Measurements from ENCODE around the gene PPP2R2B.
A peak's percentile ranks its signal among the peaks of the same experiment; 100 is the strongest.
"Not testable (repeated sequence)": the region's sequence is repeated elsewhere in the genome, so short reads cannot be mapped to it uniquely, and the experiment has no call there.

The PPP2R2B gene

DNA sequence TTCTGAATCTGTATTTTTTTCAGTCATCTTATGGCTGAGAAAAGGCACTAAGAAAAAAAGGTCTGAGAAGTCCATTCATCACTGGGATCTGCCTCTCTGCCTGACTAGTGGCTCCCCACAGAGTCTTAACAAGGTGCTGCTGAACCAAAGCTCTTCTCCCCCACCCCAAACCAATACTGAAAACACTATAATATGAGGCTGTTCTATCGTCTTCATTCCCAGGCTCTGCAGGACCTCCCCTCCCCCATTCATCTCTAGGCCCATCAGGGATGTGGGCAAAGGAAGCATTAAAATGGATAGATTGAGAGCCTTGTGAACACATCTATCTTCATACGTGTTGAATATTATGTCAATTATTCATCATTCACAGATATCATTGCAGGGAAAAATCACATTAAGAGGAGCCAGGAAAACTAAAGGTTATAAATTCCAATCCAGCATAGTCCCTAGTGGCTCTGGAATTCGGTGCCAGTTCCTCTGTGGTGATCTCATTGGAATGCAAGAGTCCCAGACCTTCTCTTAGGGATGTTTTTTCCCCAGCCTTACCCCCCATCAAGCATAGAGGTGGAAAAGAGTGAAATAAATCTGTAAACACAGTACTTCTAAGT lies 318.2 kb downstream of the PPP2R2B start:
- Histone ChIP-seq H3K27me3 (ENCODE audit: control insufficient read depth in 5 of 5, insufficient read depth in 4 of 5, low read length in 5 of 5) (no peaks in the 10 kb centered on the region), H3K9me3 (ENCODE audit: control insufficient read depth in 5 of 5, low read length in 5 of 5) (no peaks in the 10 kb centered on the region), H3K36me3 (ENCODE audit: control insufficient read depth in 5 of 5, insufficient read depth in 5 of 5, low read length in 5 of 5) (no peaks in the 10 kb centered on the region), H3K4me1 (ENCODE audit: control insufficient read depth in 5 of 5, insufficient read depth in 5 of 5, low read length in 5 of 5) (peaks cover 0 to 11% (median 8%) of the 10 kb centered on the region in 5 donors), H3K9ac (ENCODE audit: low read length in 5 of 5) (no peak overlapping the region), H3K27ac (ENCODE audit: low read depth, low read length) (no peak overlapping the region), H3K4me3 (ENCODE audit: low read depth in 1 of 5, low read length in 5 of 5) (no peak overlapping the region)

DNA sequence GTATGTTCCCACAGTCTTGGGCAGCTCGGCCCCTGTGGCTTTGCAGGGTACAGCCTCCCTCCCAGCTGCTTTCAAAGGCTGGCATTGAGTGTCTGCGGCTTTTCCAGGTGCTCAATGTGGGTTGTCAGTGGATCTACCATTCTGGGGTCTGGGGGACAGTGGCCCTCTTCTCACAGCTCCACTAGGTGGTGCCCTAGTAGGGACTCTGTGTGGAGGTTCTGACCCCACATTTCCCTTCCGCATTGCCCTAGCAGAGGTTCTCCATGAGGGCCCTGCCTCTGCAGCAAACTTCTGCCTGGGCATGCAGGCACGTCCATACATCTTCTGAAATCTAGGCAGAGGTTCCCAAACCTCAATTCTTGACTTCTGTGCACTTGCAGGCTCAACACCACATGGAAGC lies 321.7 kb downstream of the PPP2R2B start:
- H3K9ac ChIP-seq (ENCODE audit: low read length in 5 of 5); H3K9me3 ChIP-seq (ENCODE audit: control insufficient read depth in 5 of 5, low read length in 5 of 5); H3K27ac ChIP-seq (ENCODE audit: low read depth, low read length); H3K36me3 ChIP-seq (ENCODE audit: control insufficient read depth in 5 of 5, insufficient read depth in 5 of 5, low read length in 5 of 5); H3K4me3 ChIP-seq (ENCODE audit: low read depth in 1 of 5, low read length in 5 of 5); H3K27me3 ChIP-seq (ENCODE audit: control insufficient read depth in 5 of 5, insufficient read depth in 4 of 5, low read length in 5 of 5): not testable (repeated sequence)
- peaks cover 0 to 11% (median 8%) of the 10 kb centered on the region in 5 donors for H3K4me1 ChIP-seq (ENCODE audit: control insufficient read depth in 5 of 5, insufficient read depth in 5 of 5, low read length in 5 of 5)

DNA sequence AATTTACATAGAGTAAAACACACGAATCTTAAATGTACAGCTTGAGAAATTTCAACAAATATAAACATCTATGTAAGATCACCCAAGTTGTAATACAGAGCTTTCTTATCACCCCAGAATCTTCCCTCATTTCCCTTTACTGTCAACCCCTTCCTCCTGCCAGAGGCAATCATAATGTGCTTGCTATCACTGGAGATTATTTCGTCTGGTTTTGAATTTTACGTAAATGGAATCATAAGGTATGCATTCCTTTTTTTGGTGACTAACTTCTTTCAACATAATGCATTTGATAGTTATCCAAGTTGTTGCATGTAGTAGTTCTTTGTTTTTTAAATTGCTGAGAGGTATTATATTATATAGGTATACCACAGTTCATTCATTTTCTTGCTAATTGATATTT lies 325.1 kb downstream of the PPP2R2B start:
- H3K4me3 ChIP-seq (ENCODE audit: low read depth in 1 of 5, low read length in 5 of 5) = no peak overlapping the region

DNA sequence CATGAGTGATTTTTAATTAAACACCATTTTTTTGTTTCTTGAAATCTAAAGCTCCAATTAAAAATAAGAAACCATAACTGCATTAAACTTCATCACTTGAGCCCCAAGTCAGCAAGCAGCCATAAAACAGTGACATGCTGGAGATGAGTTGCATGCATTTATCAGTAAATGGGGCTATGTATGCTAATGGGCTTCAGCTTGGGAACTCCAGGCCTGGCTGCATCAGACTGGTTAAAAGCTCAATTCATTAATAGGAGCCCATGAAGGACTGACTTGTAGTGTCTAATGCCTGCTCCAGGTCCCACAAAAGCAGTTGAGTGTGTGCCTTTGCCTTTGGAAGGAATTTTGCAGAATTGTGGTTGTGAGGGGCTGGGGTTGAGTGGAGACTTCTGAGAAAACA lies 328.9 kb downstream of the PPP2R2B start:
- H3K27ac ChIP-seq (ENCODE audit: low read depth, low read length) = no peak overlapping the region
- no peaks in the 10 kb centered on the region for H3K9me3 ChIP-seq (ENCODE audit: control insufficient read depth in 5 of 5, low read length in 5 of 5)
- H3K27me3 ChIP-seq (ENCODE audit: control insufficient read depth in 5 of 5, insufficient read depth in 4 of 5, low read length in 5 of 5) = peaks cover 0 to 8% (median 0%) of the 10 kb centered on the region in 5 donors
- H3K36me3 ChIP-seq (ENCODE audit: control insufficient read depth in 5 of 5, insufficient read depth in 5 of 5, low read length in 5 of 5) = no peaks in the 10 kb centered on the region
- H3K4me1 ChIP-seq (ENCODE audit: control insufficient read depth in 5 of 5, insufficient read depth in 5 of 5, low read length in 5 of 5) = no peaks in the 10 kb centered on the region
- H3K4me3 ChIP-seq (ENCODE audit: low read depth in 1 of 5, low read length in 5 of 5) = no peak overlapping the region
- no peak overlapping the region for H3K9ac ChIP-seq (ENCODE audit: low read length in 5 of 5)

More for the DNA sequence above, 325.1 kb downstream of the PPP2R2B start:
- H3K27ac ChIP-seq (ENCODE audit: low read depth, low read length) = no peak overlapping the region
- H3K9me3 ChIP-seq (ENCODE audit: control insufficient read depth in 5 of 5, low read length in 5 of 5) = no peaks in the 10 kb centered on the region
- peaks cover 0 to 5% (median 0%) of the 10 kb centered on the region in 5 donors for H3K27me3 ChIP-seq (ENCODE audit: control insufficient read depth in 5 of 5, insufficient read depth in 4 of 5, low read length in 5 of 5)
- H3K9ac ChIP-seq (ENCODE audit: low read length in 5 of 5) = no peak overlapping the region
- peaks cover 0 to 4% (median 0%) of the 10 kb centered on the region in 5 donors for H3K4me1 ChIP-seq (ENCODE audit: control insufficient read depth in 5 of 5, insufficient read depth in 5 of 5, low read length in 5 of 5)
- no peaks in the 10 kb centered on the region for H3K36me3 ChIP-seq (ENCODE audit: control insufficient read depth in 5 of 5, insufficient read depth in 5 of 5, low read length in 5 of 5)

DNA sequence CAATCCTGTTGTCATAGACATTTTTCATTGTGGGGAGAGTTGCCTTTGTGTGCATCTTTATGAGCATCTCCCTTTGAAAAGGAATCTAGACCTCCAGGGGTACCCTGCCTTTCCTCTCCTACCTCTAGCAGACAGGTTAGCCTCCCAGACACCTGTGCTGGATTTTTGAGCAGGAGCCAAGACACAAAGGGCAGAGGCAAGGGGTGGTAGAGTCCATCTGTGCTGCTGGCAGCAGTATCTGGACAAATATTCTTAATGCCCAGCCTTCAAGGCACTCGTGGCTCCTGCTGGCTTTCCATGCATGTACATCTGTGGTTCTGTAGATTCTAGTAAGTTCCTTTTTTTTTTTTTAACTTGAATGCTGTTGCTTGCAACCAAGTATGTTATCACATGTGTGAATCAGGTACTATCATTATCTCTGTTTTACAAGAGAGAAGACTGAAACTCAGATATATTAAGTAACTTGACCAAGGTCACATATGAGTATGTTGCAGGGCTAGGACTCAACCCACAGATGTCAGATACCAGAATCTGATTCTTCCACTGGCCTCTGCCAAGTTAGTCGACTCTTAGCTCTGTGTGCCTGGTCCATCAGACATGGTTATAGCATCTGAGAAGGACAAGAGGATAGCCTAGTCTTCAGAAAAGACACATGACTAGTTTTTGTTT lies 329.6 kb downstream of the PPP2R2B start:
- Histone ChIP-seq H3K36me3 (ENCODE audit: control insufficient read depth in 5 of 5, insufficient read depth in 5 of 5, low read length in 5 of 5) (no peaks in the 10 kb centered on the region), H3K9ac (ENCODE audit: low read length in 5 of 5) (no peak overlapping the region), H3K4me3 (ENCODE audit: low read depth in 1 of 5, low read length in 5 of 5) (no peak overlapping the region), H3K9me3 (ENCODE audit: control insufficient read depth in 5 of 5, low read length in 5 of 5) (no peaks in the 10 kb centered on the region), H3K4me1 (ENCODE audit: control insufficient read depth in 5 of 5, insufficient read depth in 5 of 5, low read length in 5 of 5) (no peaks in the 10 kb centered on the region), H3K27ac (ENCODE audit: low read depth, low read length) (no peak overlapping the region), H3K27me3 (ENCODE audit: control insufficient read depth in 5 of 5, insufficient read depth in 4 of 5, low read length in 5 of 5) (peaks cover 0 to 8% (median 0%) of the 10 kb centered on the region in 5 donors)

DNA sequence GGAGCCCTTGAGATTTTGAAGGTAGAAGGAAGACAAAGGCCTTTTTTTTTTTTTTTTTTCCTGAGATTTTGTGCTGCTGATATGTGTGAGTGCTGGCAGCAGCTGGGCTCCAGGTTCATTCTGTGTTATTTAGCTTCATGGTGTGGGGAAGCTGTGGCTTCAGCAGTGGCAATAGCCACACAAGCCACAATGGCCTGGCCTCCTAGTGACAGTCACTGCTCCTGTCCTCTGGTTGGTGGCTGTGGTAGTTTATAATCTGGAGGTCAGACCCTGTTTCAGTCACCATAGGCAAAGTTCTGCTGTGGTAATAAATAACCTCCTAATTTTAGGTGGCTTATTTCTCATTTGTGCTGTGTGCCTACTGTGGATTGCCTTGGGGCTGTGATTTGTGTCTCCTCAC lies 334.3 kb downstream of the PPP2R2B start:
- no peak overlapping the region for H3K27ac ChIP-seq (ENCODE audit: low read depth, low read length)
- H3K9ac ChIP-seq (ENCODE audit: low read length in 5 of 5) = no peak overlapping the region
- peaks cover 0 to 9% (median 8%) of the 10 kb centered on the region in 5 donors for H3K4me1 ChIP-seq (ENCODE audit: control insufficient read depth in 5 of 5, insufficient read depth in 5 of 5, low read length in 5 of 5)
- H3K4me3 ChIP-seq (ENCODE audit: low read depth in 1 of 5, low read length in 5 of 5) = no peak overlapping the region
- H3K9me3 ChIP-seq (ENCODE audit: control insufficient read depth in 5 of 5, low read length in 5 of 5) = no peaks in the 10 kb centered on the region
- H3K36me3 ChIP-seq (ENCODE audit: control insufficient read depth in 5 of 5, insufficient read depth in 5 of 5, low read length in 5 of 5) = no peaks in the 10 kb centered on the region
- peaks cover 0 to 3% (median 0%) of the 10 kb centered on the region in 5 donors for H3K27me3 ChIP-seq (ENCODE audit: control insufficient read depth in 5 of 5, insufficient read depth in 4 of 5, low read length in 5 of 5)

DNA sequence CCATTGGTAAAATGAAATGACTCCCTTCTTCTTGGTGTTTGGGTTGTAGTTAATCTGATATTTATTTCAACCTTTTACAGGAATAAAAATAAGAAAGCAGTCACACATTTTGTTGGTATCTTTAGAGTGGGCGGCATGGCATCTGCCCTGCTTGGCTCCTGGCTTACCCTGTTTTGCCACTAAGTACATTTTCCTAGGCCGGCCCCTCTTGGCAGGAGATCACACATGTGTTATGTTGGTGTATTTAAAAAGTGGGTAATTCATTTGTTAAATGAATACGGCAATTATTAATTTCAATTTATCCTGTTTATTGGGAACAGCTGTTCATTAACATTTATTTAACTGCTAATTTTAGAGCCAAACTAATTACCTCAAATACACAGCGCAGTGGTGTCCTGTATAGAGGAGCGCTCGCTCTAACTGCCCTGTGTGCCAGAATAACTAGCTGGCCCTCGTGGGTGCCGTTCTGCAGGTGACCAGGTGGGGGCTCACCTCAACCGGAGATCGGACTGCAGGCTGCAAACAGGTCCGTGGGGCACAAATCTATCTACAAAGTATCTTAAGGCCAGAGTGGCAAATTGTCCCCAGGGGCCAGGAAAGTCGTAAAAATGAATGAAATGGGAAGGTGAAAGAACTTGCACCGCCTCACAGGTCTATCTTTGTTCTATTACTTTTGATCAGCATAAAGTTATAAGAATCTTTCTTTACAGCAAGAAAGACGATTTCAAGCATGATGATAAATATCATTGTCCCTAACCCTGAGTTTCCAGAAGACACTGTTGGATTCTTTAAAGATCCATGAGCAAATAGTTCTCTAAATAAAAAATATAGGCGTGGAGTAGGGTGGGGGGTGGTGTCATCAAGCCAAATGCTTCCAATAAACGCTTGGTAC lies 336.4 kb downstream of the PPP2R2B start:
- Histone ChIP-seq H3K27me3 (ENCODE audit: control insufficient read depth in 5 of 5, insufficient read depth in 4 of 5, low read length in 5 of 5) (no peaks in the 10 kb centered on the region), H3K36me3 (ENCODE audit: control insufficient read depth in 5 of 5, insufficient read depth in 5 of 5, low read length in 5 of 5) (no peaks in the 10 kb centered on the region), H3K4me3 (ENCODE audit: low read depth in 1 of 5, low read length in 5 of 5) (no peak overlapping the region), H3K4me1 (ENCODE audit: control insufficient read depth in 5 of 5, insufficient read depth in 5 of 5, low read length in 5 of 5) (peaks cover 0 to 9% (median 8%) of the 10 kb centered on the region in 5 donors), H3K9ac (ENCODE audit: low read length in 5 of 5) (peak overlapping the region in 1 of 5 donors; percentile 30), H3K27ac (ENCODE audit: low read depth, low read length) (no peak overlapping the region), H3K9me3 (ENCODE audit: control insufficient read depth in 5 of 5, low read length in 5 of 5) (no peaks in the 10 kb centered on the region)

DNA sequence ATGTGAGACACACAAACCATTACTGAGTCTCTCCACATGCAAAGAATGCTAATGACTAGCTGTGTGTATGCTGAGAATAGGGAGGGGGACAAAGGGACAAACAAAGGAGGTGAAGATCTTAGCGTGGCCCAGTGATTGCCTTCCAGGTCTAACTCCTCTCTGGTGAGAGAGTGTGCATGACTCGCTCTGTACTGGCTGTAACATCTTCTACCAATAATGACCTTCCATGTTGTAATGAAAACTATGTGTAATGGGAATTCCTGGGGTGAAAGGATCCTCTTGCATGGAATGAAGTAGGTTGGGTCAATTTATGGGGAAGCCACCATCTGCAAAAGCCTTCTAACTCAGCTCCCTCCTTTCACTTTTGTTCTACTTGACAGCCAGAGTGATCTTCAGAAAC lies 338.1 kb downstream of the PPP2R2B start:
- Histone ChIP-seq H3K9me3 (ENCODE audit: control insufficient read depth in 5 of 5, low read length in 5 of 5) (no peaks in the 10 kb centered on the region), H3K27me3 (ENCODE audit: control insufficient read depth in 5 of 5, insufficient read depth in 4 of 5, low read length in 5 of 5) (no peaks in the 10 kb centered on the region), H3K4me1 (ENCODE audit: control insufficient read depth in 5 of 5, insufficient read depth in 5 of 5, low read length in 5 of 5) (peaks cover 0 to 9% (median 8%) of the 10 kb centered on the region in 5 donors), H3K9ac (ENCODE audit: low read length in 5 of 5) (no peak overlapping the region), H3K4me3 (ENCODE audit: low read depth in 1 of 5, low read length in 5 of 5) (no peak overlapping the region), H3K27ac (ENCODE audit: low read depth, low read length) (no peak overlapping the region), H3K36me3 (ENCODE audit: control insufficient read depth in 5 of 5, insufficient read depth in 5 of 5, low read length in 5 of 5) (no peaks in the 10 kb centered on the region)

DNA sequence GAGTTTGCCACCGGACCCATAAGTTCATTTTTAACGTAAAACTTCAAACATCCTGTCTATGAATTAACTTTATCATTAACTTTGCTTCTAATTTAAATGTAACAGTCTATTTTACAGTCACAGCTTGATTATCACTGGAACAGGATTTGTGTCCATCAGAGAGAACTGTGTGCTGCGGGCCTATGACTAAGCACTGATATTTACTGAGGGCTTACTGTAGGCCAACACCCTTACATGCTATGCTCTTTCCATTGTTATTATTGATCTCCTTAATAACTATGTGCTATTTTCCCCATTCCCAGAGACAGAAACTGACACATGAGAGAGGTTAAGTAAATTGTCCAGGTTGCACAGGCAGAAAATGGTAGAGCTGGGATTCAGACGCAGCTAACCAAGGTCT lies 338.6 kb downstream of the PPP2R2B start:
- H3K27ac ChIP-seq (ENCODE audit: low read depth, low read length) = no peak overlapping the region
- peaks cover 0 to 9% (median 8%) of the 10 kb centered on the region in 5 donors for H3K4me1 ChIP-seq (ENCODE audit: control insufficient read depth in 5 of 5, insufficient read depth in 5 of 5, low read length in 5 of 5)
- H3K4me3 ChIP-seq (ENCODE audit: low read depth in 1 of 5, low read length in 5 of 5) = no peak overlapping the region
- no peaks in the 10 kb centered on the region for H3K9me3 ChIP-seq (ENCODE audit: control insufficient read depth in 5 of 5, low read length in 5 of 5)
- H3K27me3 ChIP-seq (ENCODE audit: control insufficient read depth in 5 of 5, insufficient read depth in 4 of 5, low read length in 5 of 5) = no peaks in the 10 kb centered on the region
- no peak overlapping the region for H3K9ac ChIP-seq (ENCODE audit: low read length in 5 of 5)
- H3K36me3 ChIP-seq (ENCODE audit: control insufficient read depth in 5 of 5, insufficient read depth in 5 of 5, low read length in 5 of 5) = no peaks in the 10 kb centered on the region

DNA sequence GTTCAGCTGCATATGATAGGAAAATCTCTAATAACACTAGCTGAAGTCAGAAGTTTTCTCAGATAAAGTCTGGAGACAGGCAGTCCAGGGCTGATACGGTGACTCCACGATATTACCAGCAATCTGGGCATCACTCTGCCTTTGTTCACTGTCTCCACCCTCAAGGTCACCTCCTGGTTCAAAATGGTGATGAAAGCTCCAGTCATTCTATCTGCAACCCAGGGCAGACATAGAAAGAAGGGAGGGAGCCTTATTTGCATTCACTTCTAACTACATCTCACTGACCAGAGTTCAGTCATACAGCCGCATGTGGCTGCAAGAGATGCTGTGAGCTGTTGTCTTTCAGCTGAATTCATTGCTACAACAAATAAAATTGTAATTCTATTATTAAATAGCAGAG lies 340.1 kb downstream of the PPP2R2B start:
- Histone ChIP-seq H3K36me3 (ENCODE audit: control insufficient read depth in 5 of 5, insufficient read depth in 5 of 5, low read length in 5 of 5) (no peaks in the 10 kb centered on the region), H3K27ac (ENCODE audit: low read depth, low read length) (no peak overlapping the region), H3K4me1 (ENCODE audit: control insufficient read depth in 5 of 5, insufficient read depth in 5 of 5, low read length in 5 of 5) (peaks cover 0 to 9% (median 8%) of the 10 kb centered on the region in 5 donors)

More for the DNA sequence above, 340.1 kb downstream of the PPP2R2B start:
- Histone ChIP-seq H3K27me3 (ENCODE audit: control insufficient read depth in 5 of 5, insufficient read depth in 4 of 5, low read length in 5 of 5) (no peaks in the 10 kb centered on the region), H3K9ac (ENCODE audit: low read length in 5 of 5) (no peak overlapping the region), H3K9me3 (ENCODE audit: control insufficient read depth in 5 of 5, low read length in 5 of 5) (no peaks in the 10 kb centered on the region), H3K4me3 (ENCODE audit: low read depth in 1 of 5, low read length in 5 of 5) (no peak overlapping the region)
